Adrenal gland (tissue), 12 donors: Measurements from ENCODE around the gene COL20A1. TPM values are rescaled to one million over a fixed set of nuclear protein-coding genes. Genes with fewer than 3 reads are reported as not detected.

ENCODE experiments used
- DNase-seq, 7 donors: peaks; one replicate each; pipeline ENCODE4 v3.0.0-alpha.2; 2019 to 2020
- H3K27ac ChIP-seq, 5 donors: fragments of 200-600 bp; sonication (generic) in 4 of 5; 1 replicate in 3 of 5; 2 replicates in 2 of 5; pipeline versions ENCODE4 v1.5.1 to v1.8.0; 2016 to 2020; ENCODE audit warnings: mild to moderate bottlenecking in 1 of 5
- H3K27me3 ChIP-seq: fragments of 200-600 bp; 2 replicates; pipeline ENCODE4 v1.8.0; 2021
- H3K36me3 ChIP-seq, 2 donors: fragments of 200-600 bp; replicated peaks in 1 of 2; 1 replicate in 1 of 2; 2 replicates in 1 of 2; pipeline versions ENCODE4 v1.5.1 to v1.8.0; 2018 to 2022
- H3K4me1 ChIP-seq, 2 donors: fragments of 200-600 bp; replicated peaks in 1 of 2; 1 replicate in 1 of 2; 2 replicates in 1 of 2; pipeline versions ENCODE4 v1.5.1 to v1.8.0; 2018 to 2021
- H3K4me3 ChIP-seq, 4 donors: fragments of 200-600 bp; sonication (generic) in 3 of 4; one replicate each; pipeline ENCODE4 v1.5.1; 2016 to 2018
- H3K9me3 ChIP-seq, 3 donors: fragments of 200-600 bp; sonication (generic) in 1 of 3; replicated peaks in 1 of 3; 1 replicate in 2 of 3; 2 replicates in 1 of 3; pipeline versions ENCODE4 v1.5.1 to v1.8.0; 2016 to 2021
- POLR2A ChIP-seq, 2 donors: fragments of 450-650 bp; IDR thresholded peaks; one replicate each; pipeline ENCODE4 v1.6.1; 2017; ENCODE audit warnings: antibody characterized with exemption in 2 of 2, mild to moderate bottlenecking in 2 of 2, moderate library complexity in 1 of 2
- WGBS, 4 donors: extraction: QIAGEN DNeasy Blood & Tissue Kit in 2 of 4; methylation state at CpG; one replicate each; pipeline versions ENCODE4 v1.1.5 to v1.1.7; 2013 to 2017; 5-methylcytosine and 5-hydroxymethylcytosine counted together
- intact Hi-C, 2 donors: fragments of 100-400 bp; cut with DNase I; formaldehyde crosslinking; loops; one replicate each; pipeline versions ENCODE4 v1.14.1 to v1.15.0; 2022 to 2023
- microRNA-seq, 3 donors: library from miRNA; unstranded; fragments of <30 nt; microRNA quantifications; one replicate each; pipeline ENCODE4, GENCODE V29; 2017 to 2020
- polyA plus RNA-seq, 3 donors: library from polyadenylated mRNA; stranded (reverse); fragments of 200-250 nt in 2 of 3; fragments of 350-450 nt in 1 of 3; fragmentation: Illumina TruSeq in 1 of 3; extraction: RNeasy Lipid Tissue Mini Kit (QIAGEN cat#74804) in 1 of 3; gene quantifications; one replicate each; pipeline ENCODE4 v1.2.3, GENCODE V29; 2013 to 2014
- small RNA-seq, 2 donors: library from RNA; depleted of rRNA; stranded (forward); fragments of <200 nt; gene quantifications; one replicate each; pipeline ENCODE3, GENCODE V24; 2016
- total RNA-seq, 9 donors: library from RNA; depleted of rRNA in 4 of 9; stranded (reverse); fragments of >200 nt in 4 of 9; fragments of 120-200 nt in 1 of 9; fragmentation: NEBNext Ultra II Directional in 1 of 9; extraction: Animal tissue kit (Norgen Biotek cat#: 25700) in 1 of 9; gene quantifications; one replicate each; pipeline versions ENCODE4 v1.1.0 to v1.2.4, GENCODE V29; 2013 to 2023
- TF ChIP-seq, protein P1 (sequence below), 6 experiments: fragments of 450-650 bp in 4 of 6; fragments of 200-600 bp in 2 of 6; sonication (generic) in 1 of 6; IDR thresholded peaks; 1 replicate in 5 of 6; 2 replicates in 1 of 6; pipeline versions ENCODE4 v1.5.1 to v1.8.0; 2016 to 2021; ENCODE audit warnings: antibody characterized with exemption in 6 of 6, mild to moderate bottlenecking in 2 of 6, moderate library complexity in 1 of 6
- donor health status: healthy with polysubstance abuse.
- donor health status: Bipolar disorder and iron deficiency.
- donor health status: DM: yes; HTN: yes; CAD: no.
- donor health status: DM: no; HTN: no; CAD: no.
- donor health status: DM: no; HTN: no; CAD: no.
- donor health status: DM: yes; HTN: yes; CAD: no.

The COL20A1 gene
- total and polyA plus RNA-seq, 12 donors, result 0.09 to 0.97 (median 0.26) TPM; not detected in 6

GRCh38 chr20:63382551-63383300 is 89.7 kb downstream of the COL20A1 start:
- Histone ChIP-seq H3K36me3 (no peaks in the 10 kb centered on the region), H3K9me3 (peaks cover 0 to 7% (median 0%) of the 10 kb centered on the region in 3 donors), H3K4me1 (no peaks in the 10 kb centered on the region), H3K27ac (no peak overlapping the region), H3K4me3 (no peak overlapping the region), H3K27me3 (peaks cover 9% of the 10 kb centered on the region)
- 55 to 64% (median 61%) methylated on average over 16 to 17 of the region's 17 CpGs for WGBS, 4 donors
- intact Hi-C loops, result loop anchor here in 1 of 2 donors (2.0 kb wide), 1 partner anchor 74 kb away; no protein-coding TSS in a partner anchor
- no peak for DNase-seq
- no peak for TF ChIP-seq POLR2A (IDR thresholded peaks at IDR 0.05)
- TF ChIP-seq, protein P1, sequence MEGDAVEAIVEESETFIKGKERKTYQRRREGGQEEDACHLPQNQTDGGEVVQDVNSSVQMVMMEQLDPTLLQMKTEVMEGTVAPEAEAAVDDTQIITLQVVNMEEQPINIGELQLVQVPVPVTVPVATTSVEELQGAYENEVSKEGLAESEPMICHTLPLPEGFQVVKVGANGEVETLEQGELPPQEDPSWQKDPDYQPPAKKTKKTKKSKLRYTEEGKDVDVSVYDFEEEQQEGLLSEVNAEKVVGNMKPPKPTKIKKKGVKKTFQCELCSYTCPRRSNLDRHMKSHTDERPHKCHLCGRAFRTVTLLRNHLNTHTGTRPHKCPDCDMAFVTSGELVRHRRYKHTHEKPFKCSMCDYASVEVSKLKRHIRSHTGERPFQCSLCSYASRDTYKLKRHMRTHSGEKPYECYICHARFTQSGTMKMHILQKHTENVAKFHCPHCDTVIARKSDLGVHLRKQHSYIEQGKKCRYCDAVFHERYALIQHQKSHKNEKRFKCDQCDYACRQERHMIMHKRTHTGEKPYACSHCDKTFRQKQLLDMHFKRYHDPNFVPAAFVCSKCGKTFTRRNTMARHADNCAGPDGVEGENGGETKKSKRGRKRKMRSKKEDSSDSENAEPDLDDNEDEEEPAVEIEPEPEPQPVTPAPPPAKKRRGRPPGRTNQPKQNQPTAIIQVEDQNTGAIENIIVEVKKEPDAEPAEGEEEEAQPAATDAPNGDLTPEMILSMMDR (IDR thresholded peaks at IDR 0.05), result no peak

DNA sequence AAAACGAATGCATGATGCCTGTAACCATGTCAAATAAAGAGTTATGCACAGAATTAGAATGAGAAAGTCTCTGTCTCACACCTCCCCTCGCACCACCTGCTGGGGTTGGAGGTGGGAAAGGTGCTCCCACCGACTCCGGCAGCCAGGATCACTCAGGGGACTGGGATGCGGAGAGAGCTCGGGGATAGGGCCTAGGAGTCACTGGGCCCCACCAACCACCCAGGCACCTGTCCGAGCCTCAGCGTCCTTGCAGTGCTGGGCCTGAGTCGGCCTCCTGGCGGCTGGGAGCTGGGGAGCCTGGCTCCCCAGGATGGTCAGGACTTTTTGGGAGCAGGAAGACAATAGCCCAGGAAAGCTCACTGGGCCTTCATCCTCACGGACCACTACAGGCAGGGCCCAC is 90.6 kb downstream of the COL20A1 start:
- intact Hi-C loops, result loop anchor here in 1 of 2 donors (2.0 kb wide), 1 partner anchor 75 kb away; no protein-coding TSS in a partner anchor
- Histone ChIP-seq H3K36me3 (no peaks in the 10 kb centered on the region), H3K27ac (no peak overlapping the region), H3K4me3 (no peak overlapping the region), H3K27me3 (peaks cover 7% of the 10 kb centered on the region), H3K4me1 (no peaks in the 10 kb centered on the region), H3K9me3 (peaks cover 0 to 7% (median 0%) of the 10 kb centered on the region in 3 donors)
- no peak for DNase-seq
- 62 to 72% (median 70%) methylated on average over 9 to 11 of the region's 11 CpGs for WGBS, 4 donors
- TF ChIP-seq POLR2A (IDR thresholded peaks at IDR 0.05), result no peak
- TF ChIP-seq, protein P1 (IDR thresholded peaks at IDR 0.05), result no peak

- Histone ChIP-seq H3K27ac (no peak overlapping the region), H3K27me3 (peaks cover 5% of the 10 kb centered on the region), H3K9me3 (peaks cover 0 to 7% (median 0%) of the 10 kb centered on the region in 3 donors), H3K4me3 (no peak overlapping the region), H3K36me3 (no peaks in the 10 kb centered on the region), H3K4me1 (no peaks in the 10 kb centered on the region)
- intact Hi-C loops, result no loop called here
- 72 to 83% (median 79%) methylated on average over 10 to 18 of the region's 18 CpGs for WGBS, 4 donors
- no peak for DNase-seq
- TF ChIP-seq, protein P1 (IDR thresholded peaks at IDR 0.05), result no peak
Measured at GRCh38 chr20:63384336-63384735, 91.3 kb downstream of the COL20A1 start.

Small RNAs within 50 kb of the gene (microRNA-seq; reads per million reads assigned to microRNA genes)
- 0 to 1.1 (median 0) reads per million in 3 donors for gene MIR4326

Small RNAs within 50 kb of the gene (small RNA-seq; reads per million reads assigned to genes)
- 0.17 to 0.47 reads per million in 2 donors for gene MIR4326
- gene RNU6-994P, result 0 reads per million in 2 donors

Other genes starting within 250 kb of the COL20A1 start
- gene YTHDF1, start 77.1 kb upstream of the COL20A1 start, total RNA-seq, result 10 to 100 TPM; 18.1 to 41.9 (median 33.0) TPM
- 10 to 100 TPM; 27.6 to 38.0 (median 29.9) TPM for gene YTHDF1, start 77.1 kb upstream of the COL20A1 start, polyA plus RNA-seq
- 100 to 1,000 TPM in 1 of 9 donors, 1 to 10 TPM in 3, under 1 TPM in 1, not detected in 4; 0.28 to 117 (median 1.1) TPM for gene BIRC7, start 57.3 kb upstream of the COL20A1 start, total RNA-seq
- 1 to 10 TPM in 1 of 3 donors, under 1 TPM in 1, not detected in 1; 0.81 to 1.2 TPM for gene BIRC7, start 57.3 kb upstream of the COL20A1 start, polyA plus RNA-seq
- gene NKAIN4, start 38.7 kb upstream of the COL20A1 start, total RNA-seq, result 1 to 10 TPM in 1 of 9 donors, under 1 TPM in 2, not detected in 6; 0.15 to 2.8 (median 0.28) TPM
- under 1 TPM; 0.31 to 0.64 (median 0.40) TPM for gene NKAIN4, start 38.7 kb upstream of the COL20A1 start, polyA plus RNA-seq
- 10 to 100 TPM; 13.0 to 94.8 (median 61.3) TPM for gene ARFGAP1, start 20.4 kb upstream of the COL20A1 start, total RNA-seq
- gene ARFGAP1, start 20.4 kb upstream of the COL20A1 start, polyA plus RNA-seq, result 100 to 1,000 TPM in 2 of 3 donors, 10 to 100 TPM in 1; 17.0 to 286 (median 123) TPM
- gene CHRNA4, start 68.2 kb downstream of the COL20A1 start, total RNA-seq, result under 1 TPM in 4 of 9 donors, not detected in 5; 0.06 to 0.57 (median 0.28) TPM
- gene CHRNA4, start 68.2 kb downstream of the COL20A1 start, polyA plus RNA-seq, result under 1 TPM; 0.20 to 0.32 (median 0.26) TPM
- gene KCNQ2, start 179.5 kb downstream of the COL20A1 start, total RNA-seq, result 10 to 100 TPM in 2 of 9 donors, 1 to 10 TPM in 2, under 1 TPM in 2, not detected in 3; 0.69 to 19.0 (median 7.1) TPM
- gene KCNQ2, start 179.5 kb downstream of the COL20A1 start, polyA plus RNA-seq, result 10 to 100 TPM; 10.3 to 81.6 (median 11.8) TPM
- 100 to 1,000 TPM in 5 of 9 donors, 10 to 100 TPM in 4; 59.5 to 407 (median 127) TPM for gene EEF1A2, start 205.9 kb downstream of the COL20A1 start, total RNA-seq
- 100 to 1,000 TPM in 2 of 3 donors, 10 to 100 TPM in 1; 76.8 to 159 (median 151) TPM for gene EEF1A2, start 205.9 kb downstream of the COL20A1 start, polyA plus RNA-seq
- 100 to 1,000 TPM in 3 of 9 donors, 10 to 100 TPM in 5, 1 to 10 TPM in 1; 7.4 to 193 (median 73.4) TPM for gene PPDPF, start 227.6 kb downstream of the COL20A1 start, total RNA-seq
- 100 to 1,000 TPM in 2 of 3 donors, 10 to 100 TPM in 1; 10.5 to 158 (median 139) TPM for gene PPDPF, start 227.6 kb downstream of the COL20A1 start, polyA plus RNA-seq
- under 1 TPM in 5 of 9 donors, not detected in 4; 0.19 to 0.41 (median 0.36) TPM for gene PTK6, start 244.2 kb downstream of the COL20A1 start, total RNA-seq
- under 1 TPM in 2 of 3 donors, not detected in 1; 0.27 to 0.72 TPM for gene PTK6, start 244.2 kb downstream of the COL20A1 start, polyA plus RNA-seq